ENCODE measurements around the gene SF1. TPM values are rescaled to one million over a fixed set of nuclear protein-coding genes. Genes with fewer than 3 reads are reported as not detected.

The SF1 gene
- total and polyA plus RNA-seq, 2 donors (not counting 3 experiments of a cell fraction or from before 2014, with no cell fraction given): 95.0 to 342 TPM

- H3K36me3 ChIP-seq (ENCODE audit: control insufficient read depth in 2 of 2, extremely low read depth in 1 of 2, insufficient read depth in 2 of 2, low read length in 2 of 2): no peaks in the 10 kb centered on the region
- intact Hi-C loops (cut with micrococcal nuclease) (no loop called here), dilution Hi-C loops (cut with MboI; ENCODE audit: extremely low pct_ligation_motif_present, low sequenced_read_pairs) (no loop called here)
- H3K9me1 ChIP-seq (replicated peaks; ENCODE audit: control insufficient read depth, extremely low read depth, insufficient read depth, low read length): no peaks in the 10 kb centered on the region
- ChIA-PET POLR2A (no interaction called here), CTCF (interaction anchor here (0.9 to 2.3 kb wide), 5 partner anchors 10 to 89 kb away, joined by 3 to 16 read pairs (median 4); no protein-coding TSS in a partner anchor)
- TF ChIP-seq JUN (IDR thresholded peaks at IDR 0.05; ENCODE audit: borderline replicate concordance, insufficient read depth, insufficient read length, low read depth): no peak
- TF ChIP-seq EZH2 (IDR thresholded peaks at IDR 0.05; ENCODE audit: borderline replicate concordance, low read depth, low read length, severe bottlenecking): no peak
- TF ChIP-seq MYC (IDR thresholded peaks at IDR 0.05; ENCODE audit: low read depth, low read length): no peak
- no peak for TF ChIP-seq FOS (IDR thresholded peaks at IDR 0.05; ENCODE audit: borderline replicate concordance, insufficient read depth, low read length)
- no peak for TF ChIP-seq MAX (IDR thresholded peaks at IDR 0.05; ENCODE audit: insufficient read depth, insufficient read length)
- no peak overlapping the region for H2AFZ ChIP-seq (ENCODE audit: low read depth, low read length)
- FAIRE-seq (no peak), DNase-seq (ENCODE audit: low read depth, low spot score) (no peak)
- H3K79me2 ChIP-seq (ENCODE audit: control insufficient read depth, insufficient read depth, low read length): no peaks in the 10 kb centered on the region
- H4K20me1 ChIP-seq (replicated peaks; ENCODE audit: control insufficient read depth, extremely low read depth, insufficient read depth, low read length): no peaks in the 10 kb centered on the region
- peaks cover 26 to 27% of the 10 kb centered on the region in 2 experiments for H3K27me3 ChIP-seq (ENCODE audit: control insufficient read depth in 2 of 2, insufficient read depth in 2 of 2, low read length in 2 of 2)
- H3K9ac ChIP-seq (replicated peaks; ENCODE audit: extremely low read depth, insufficient read depth, low read length): no peak overlapping the region
- no peak overlapping the region for H3K4me2 ChIP-seq (ENCODE audit: insufficient read depth, low read length)
- H3K9me3 ChIP-seq (replicated peaks; ENCODE audit: control insufficient read depth, insufficient read depth, low read length): no peaks in the 10 kb centered on the region
- no TSS peak for BruUV-seq (replicated peaks)
- no peak overlapping the region for H3K4me3 ChIP-seq (replicated peaks in 1 of 3; ENCODE audit: insufficient read depth in 1 of 3, low read depth in 1 of 3, low read length in 3 of 3)
- H3K27ac ChIP-seq (ENCODE audit: insufficient read depth, low read depth, low read length): no peak overlapping the region
- H3K4me1 ChIP-seq (ENCODE audit: control insufficient read depth, extremely low read depth, insufficient read depth, low read length): peaks cover 10% of the 10 kb centered on the region
Measured at GRCh38 chr11:64739871-64740270, 38.5 kb downstream of the SF1 start.

GRCh38 chr11:64736654-64737053 lies 41.7 kb downstream of the SF1 start:
- H3K36me3 ChIP-seq (ENCODE audit: control insufficient read depth in 2 of 2, extremely low read depth in 1 of 2, insufficient read depth in 2 of 2, low read length in 2 of 2): no peaks in the 10 kb centered on the region
- no peaks in the 10 kb centered on the region for H3K9me1 ChIP-seq (replicated peaks; ENCODE audit: control insufficient read depth, extremely low read depth, insufficient read depth, low read length)
- no peaks in the 10 kb centered on the region for H3K9me3 ChIP-seq (replicated peaks; ENCODE audit: control insufficient read depth, insufficient read depth, low read length)
- H3K4me1 ChIP-seq (ENCODE audit: control insufficient read depth, extremely low read depth, insufficient read depth, low read length): no peaks in the 10 kb centered on the region
- H3K27me3 ChIP-seq (ENCODE audit: control insufficient read depth in 2 of 2, insufficient read depth in 2 of 2, low read length in 2 of 2): peaks cover under 1 to 7% of the 10 kb centered on the region in 2 experiments
- dilution Hi-C loops (cut with MboI; ENCODE audit: extremely low pct_ligation_motif_present, low sequenced_read_pairs): no loop called here
- no peak overlapping the region for H2AFZ ChIP-seq (ENCODE audit: low read depth, low read length)
- no peak overlapping the region for H3K9ac ChIP-seq (replicated peaks; ENCODE audit: extremely low read depth, insufficient read depth, low read length)
- no peaks in the 10 kb centered on the region for H4K20me1 ChIP-seq (replicated peaks; ENCODE audit: control insufficient read depth, extremely low read depth, insufficient read depth, low read length)
- H3K79me2 ChIP-seq (ENCODE audit: control insufficient read depth, insufficient read depth, low read length): no peaks in the 10 kb centered on the region
- H3K4me3 ChIP-seq (replicated peaks in 1 of 3; ENCODE audit: insufficient read depth in 1 of 3, low read depth in 1 of 3, low read length in 3 of 3): no peak overlapping the region
- TF ChIP-seq MYC (IDR thresholded peaks at IDR 0.05; ENCODE audit: low read depth, low read length): no peak
- no peak for TF ChIP-seq FOS (IDR thresholded peaks at IDR 0.05; ENCODE audit: borderline replicate concordance, insufficient read depth, low read length)
- TF ChIP-seq JUN (IDR thresholded peaks at IDR 0.05; ENCODE audit: borderline replicate concordance, insufficient read depth, insufficient read length, low read depth): no peak
- TF ChIP-seq POLR2AphosphoS5 (IDR thresholded peaks at IDR 0.05; ENCODE audit: insufficient read depth, low read depth, low read length): no peak
- TF ChIP-seq CTCF (IDR thresholded peaks at IDR 0.05; ENCODE audit: extremely low read depth in 1 of 2, insufficient read depth in 1 of 2, low read depth in 1 of 2, low read length in 2 of 2): no peak
- no peak for TF ChIP-seq MAX (IDR thresholded peaks at IDR 0.05; ENCODE audit: insufficient read depth, insufficient read length)
- TF ChIP-seq EZH2 (IDR thresholded peaks at IDR 0.05; ENCODE audit: borderline replicate concordance, low read depth, low read length, severe bottlenecking): no peak
- no peak for TF ChIP-seq POLR2A (IDR thresholded peaks at IDR 0.05; ENCODE audit: low read depth, low read length)
- no peak for TF ChIP-seq GATA2 (IDR thresholded peaks at IDR 0.05; ENCODE audit: insufficient read depth, insufficient read length, low read depth, low read length)
- CTCF ChIA-PET: no interaction called here
- POLR2A ChIA-PET: no interaction called here
- DNase-seq (ENCODE audit: low read depth, low spot score) (no peak), FAIRE-seq (no peak)
- no peak overlapping the region for H3K27ac ChIP-seq (ENCODE audit: insufficient read depth, low read depth, low read length)
- BruUV-seq (replicated peaks): no TSS peak
- intact Hi-C loops (cut with micrococcal nuclease): no loop called here
- H3K4me2 ChIP-seq (ENCODE audit: insufficient read depth, low read length): no peak overlapping the region

Data from endothelial cell of umbilical vein (primary cell).